DMS114 treated with DMSO at 0.1 percent for 48 hours (cell line): Measurements from ENCODE around the gene TMEM125.

ENCODE experiments used
- DNase-seq: peaks from one replicate; lab custom pipeline; 2025; ENCODE audit not compliant: unreplicated experiment; lab: John Stamatoyannopoulos, UW

TMEM125 gene

GRCh38 chr1:43269627-43270375, at the start of gene TMEM125:
TMEM125 (plus strand) TSS chr1:43269983; CDS start chr1:43272723, 2,740 bp downstream.
- no peak for DNase-seq

- no peak for DNase-seq
Observed at GRCh38 chr1:43220905-43221778, 48.6 kb upstream of the TMEM125 start.

GRCh38 chr1:43221797-43222196, 48.0 kb upstream of the TMEM125 start:
- DNase-seq: no peak

- DNase-seq: no peak
Observed at GRCh38 chr1:43222879-43223278, 46.9 kb upstream of the TMEM125 start.

GRCh38 chr1:43225168-43225567, 44.6 kb upstream of the TMEM125 start:
- no peak for DNase-seq

GRCh38 chr1:43227143-43227764, 42.5 kb upstream of the TMEM125 start:
- peak; percentile 70 for DNase-seq

- DNase-seq: no peak
Observed at GRCh38 chr1:43229826-43230780, 39.7 kb upstream of the TMEM125 start.

GRCh38 chr1:43232074-43232473, 37.7 kb upstream of the TMEM125 start:
- DNase-seq: no peak

GRCh38 chr1:43232482-43232881, 37.3 kb upstream of the TMEM125 start:
- DNase-seq: no peak

- no peak for DNase-seq
Observed at GRCh38 chr1:43233631-43234030, 36.2 kb upstream of the TMEM125 start.

GRCh38 chr1:43234267-43234666, 35.5 kb upstream of the TMEM125 start:
- DNase-seq: no peak

- DNase-seq: no peak
Observed at GRCh38 chr1:43235040-43235439, 34.7 kb upstream of the TMEM125 start.

- no peak for DNase-seq
Observed at GRCh38 chr1:43235451-43236121, 34.2 kb upstream of the TMEM125 start.

GRCh38 chr1:43237121-43237520, 32.7 kb upstream of the TMEM125 start:
- no peak for DNase-seq

- no peak for DNase-seq
Observed at GRCh38 chr1:43238085-43238484, 31.7 kb upstream of the TMEM125 start.

- DNase-seq: no peak
Observed at GRCh38 chr1:43238991-43239469, 30.8 kb upstream of the TMEM125 start.

GRCh38 chr1:43239484-43239883, 30.3 kb upstream of the TMEM125 start:
- no peak for DNase-seq

GRCh38 chr1:43241413-43241836, 28.4 kb upstream of the TMEM125 start:
- DNase-seq: no peak

- DNase-seq: no peak
Observed at GRCh38 chr1:43243299-43243698, 26.5 kb upstream of the TMEM125 start.
